Frontal cortex (tissue), 4 donors: ENCODE data around the gene ARSD. TPM values are rescaled to one million over a fixed set of nuclear protein-coding genes. Genes with fewer than 3 reads are reported as not detected.
"Not testable (repeated sequence)": the region's sequence is repeated elsewhere in the genome, so short reads cannot be mapped to it uniquely, and the experiment has no call there.

ENCODE experiments used
- DNase-seq, 2 donors: peaks; one replicate each; pipeline ENCODE4 v3.0.0; 2012; ENCODE audit warnings: low spot score in 2 of 2
- FAIRE-seq: peaks from 2 replicates; lab custom pipeline; 2012; peaks lifted over from hg19 to GRCh38; lab: Jason Lieb, UNC
- total RNA-seq: library from RNA; depleted of rRNA; stranded (reverse); fragments of >200 nt; gene quantifications from one replicate; pipeline ENCODE4 v1.2.3, GENCODE V29; 2014
- donor health status: control.
- donor health status: control.
- donor health status: control.

ARSD gene
- total RNA-seq, 1 donor from 2014 or later = 9.0 TPM

DNA sequence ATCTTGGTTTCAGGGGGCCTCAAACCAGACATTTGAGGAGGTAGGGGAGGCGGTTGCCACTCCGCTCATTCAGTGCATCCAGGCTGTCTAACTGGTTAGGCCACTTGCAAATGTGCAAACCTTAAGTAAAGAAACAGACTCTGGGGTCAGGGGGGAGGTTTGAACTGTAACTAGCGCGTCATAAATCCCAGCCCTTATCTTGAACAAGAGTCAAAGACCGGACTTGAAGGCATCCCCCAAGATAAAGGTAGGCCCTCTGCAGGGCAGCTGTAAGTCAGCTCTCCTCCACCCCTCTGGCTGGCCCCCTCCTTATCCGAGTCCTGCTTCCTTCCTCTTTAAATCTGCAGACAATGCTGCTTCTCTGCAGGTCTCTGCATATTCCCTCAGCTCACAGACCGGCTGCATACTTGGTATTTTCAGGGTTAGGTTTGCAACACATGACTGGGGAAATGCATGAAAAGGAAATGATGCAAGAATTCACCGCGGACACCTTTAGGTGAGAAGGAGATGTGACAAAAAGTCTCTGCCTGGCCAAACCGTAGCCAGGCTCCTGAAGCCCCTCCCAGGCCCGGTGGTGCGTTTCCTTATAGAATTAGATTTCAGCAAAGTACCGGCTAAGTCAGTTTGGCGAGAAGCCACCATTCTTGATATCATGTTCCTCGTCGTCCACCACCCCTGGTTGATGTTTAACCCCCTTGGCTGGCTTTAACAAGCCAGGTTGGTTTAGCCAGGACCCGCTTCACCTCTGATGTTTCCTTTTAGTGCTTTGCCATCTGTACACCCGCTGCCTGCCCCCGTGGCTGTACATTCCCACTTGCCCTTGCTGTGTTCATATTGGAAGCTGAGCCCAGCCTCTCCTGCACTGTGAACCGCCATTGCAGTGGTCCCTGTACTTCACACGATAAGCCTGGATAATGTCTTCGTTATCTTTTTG lies 31.2 kb downstream of the ARSD start:
- FAIRE-seq = not testable (repeated sequence)

DNA sequence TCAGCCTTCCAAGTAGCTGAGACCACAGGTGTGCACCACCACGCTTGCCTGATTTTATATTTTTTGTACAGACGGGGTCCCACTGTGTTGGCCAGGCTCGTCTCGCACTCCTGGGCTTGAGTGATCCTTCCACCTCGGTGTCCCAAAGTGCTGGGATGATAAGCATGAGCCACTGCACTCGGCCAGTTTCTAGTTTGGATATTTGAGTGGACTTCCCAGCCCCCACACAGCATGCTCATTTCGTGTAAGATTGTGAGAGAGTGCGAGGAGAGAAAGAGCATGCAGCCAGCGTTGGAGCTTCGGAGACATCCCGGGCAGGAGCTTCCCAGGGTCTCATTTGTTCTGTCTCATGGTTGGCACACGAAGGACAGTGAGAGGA lies 31.8 kb downstream of the ARSD start:
- FAIRE-seq (no peak), DNase-seq (no peak)

More for the DNA sequence above, 31.2 kb downstream of the ARSD start:
- not testable (repeated sequence) for DNase-seq

DNA sequence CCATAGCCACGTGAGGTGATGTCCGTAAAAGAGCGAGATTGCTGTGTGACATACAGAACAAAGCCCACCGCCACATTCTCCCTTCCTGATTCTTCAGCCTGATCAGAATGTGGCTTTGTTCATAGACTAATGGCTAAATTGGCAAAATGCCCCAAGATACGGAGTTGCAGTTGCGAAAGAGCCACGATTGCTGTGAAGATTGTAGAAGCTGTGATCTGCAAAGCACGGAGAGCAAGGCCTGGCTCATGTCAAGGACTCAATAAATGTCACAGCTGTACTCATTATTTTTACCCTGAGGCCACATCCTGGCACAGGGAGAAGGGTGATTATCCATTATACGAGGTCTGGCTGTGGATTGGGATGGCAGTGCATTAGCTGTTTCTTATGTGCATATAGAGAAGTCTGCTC lies 34.2 kb downstream of the ARSD start:
- FAIRE-seq = no peak
- no peak for DNase-seq

- FAIRE-seq = no peak
- no peak for DNase-seq
Observed at GRCh38 chrX:2892816-2893215, 36.3 kb downstream of the ARSD start.

- not testable (repeated sequence) for DNase-seq, FAIRE-seq
Observed at GRCh38 chrX:2890536-2891460, 38.3 kb downstream of the ARSD start.

DNA sequence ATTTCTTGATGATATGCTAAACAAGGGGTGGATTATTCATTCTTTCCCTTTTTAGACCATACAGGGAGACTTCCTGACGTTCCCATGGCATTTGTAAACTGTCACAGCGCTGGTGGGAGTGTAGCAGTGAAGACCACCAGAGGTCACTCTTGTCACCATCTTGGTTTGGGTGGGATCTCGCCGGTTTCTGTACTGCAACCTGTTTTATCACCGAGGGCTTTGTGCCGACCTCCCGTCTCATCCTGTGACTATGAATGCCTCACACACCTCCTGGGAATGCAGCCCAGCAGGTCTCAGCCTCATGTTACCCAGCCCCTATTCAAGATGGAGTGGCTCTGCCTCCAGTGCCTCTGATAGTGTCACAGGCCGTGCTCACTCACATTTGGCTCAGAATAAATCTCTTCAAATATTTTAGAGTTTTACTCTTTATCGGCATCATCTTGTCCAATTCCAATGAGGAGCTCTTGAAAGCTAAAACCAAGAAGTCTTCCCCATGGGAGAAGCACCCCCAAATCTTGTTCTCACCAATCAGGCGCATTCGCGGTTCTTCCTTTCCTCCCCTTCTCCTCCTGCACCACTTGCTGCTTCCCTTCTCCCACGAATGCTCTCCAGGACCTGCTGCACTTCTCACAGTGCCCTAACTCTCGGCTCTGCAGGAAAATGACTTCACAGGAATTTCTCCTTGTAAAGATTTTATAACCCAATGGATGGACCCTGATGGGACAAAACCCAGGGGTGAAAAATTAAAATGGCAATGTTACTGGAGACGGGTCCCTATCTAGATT lies 39.2 kb downstream of the ARSD start:
- not testable (repeated sequence) for DNase-seq, FAIRE-seq

- DNase-seq = no peak
- FAIRE-seq = no peak
Observed at GRCh38 chrX:2889045-2889605, 40.0 kb downstream of the ARSD start.

DNA sequence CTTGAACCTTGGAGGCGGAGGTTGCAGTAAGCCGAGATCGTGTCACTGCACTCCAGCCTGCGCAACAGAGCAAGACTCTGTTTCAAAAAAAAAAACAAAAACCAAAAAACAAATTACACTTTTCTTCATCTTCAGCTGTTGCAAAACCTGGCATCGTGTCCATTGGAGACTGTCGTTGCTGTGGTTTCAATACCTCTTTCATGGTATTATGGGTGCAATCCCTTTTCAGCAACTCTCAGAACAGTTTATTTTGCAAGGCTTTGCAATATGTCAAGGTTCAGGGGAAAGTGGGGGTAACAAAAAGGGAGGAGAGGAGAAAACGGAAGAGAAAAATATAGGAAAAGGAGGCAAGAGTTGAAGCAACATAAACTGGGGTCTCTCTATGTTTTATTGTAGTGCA lies 40.8 kb downstream of the ARSD start:
- no peak for FAIRE-seq
- no peak for DNase-seq

- FAIRE-seq (no peak), DNase-seq (no peak)
Observed at GRCh38 chrX:2883770-2884169, 45.4 kb downstream of the ARSD start.

- DNase-seq (no peak), FAIRE-seq (no peak)
Observed at GRCh38 chrX:2879670-2880069, 49.5 kb downstream of the ARSD start.

DNA sequence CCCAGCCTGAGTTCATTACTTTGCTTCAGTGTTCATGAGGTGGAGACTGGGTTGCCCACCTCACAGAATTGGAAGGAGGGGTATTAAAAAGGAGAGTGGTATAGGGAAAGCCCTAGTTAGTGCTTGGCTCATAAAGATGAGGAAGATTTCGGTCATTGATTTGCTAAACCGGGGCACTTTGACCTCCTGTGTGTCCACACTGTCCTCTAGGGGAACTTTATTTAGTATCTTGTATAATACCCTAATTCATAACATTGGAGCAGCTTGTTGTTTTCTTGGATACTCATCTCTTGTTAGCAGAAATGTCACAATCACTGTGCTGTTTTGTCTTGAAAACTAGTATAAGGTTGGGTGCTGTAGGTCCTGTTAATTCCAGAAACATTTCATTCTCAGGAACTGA lies 50.6 kb downstream of the ARSD start:
- DNase-seq = no peak
- FAIRE-seq = no peak

DNA sequence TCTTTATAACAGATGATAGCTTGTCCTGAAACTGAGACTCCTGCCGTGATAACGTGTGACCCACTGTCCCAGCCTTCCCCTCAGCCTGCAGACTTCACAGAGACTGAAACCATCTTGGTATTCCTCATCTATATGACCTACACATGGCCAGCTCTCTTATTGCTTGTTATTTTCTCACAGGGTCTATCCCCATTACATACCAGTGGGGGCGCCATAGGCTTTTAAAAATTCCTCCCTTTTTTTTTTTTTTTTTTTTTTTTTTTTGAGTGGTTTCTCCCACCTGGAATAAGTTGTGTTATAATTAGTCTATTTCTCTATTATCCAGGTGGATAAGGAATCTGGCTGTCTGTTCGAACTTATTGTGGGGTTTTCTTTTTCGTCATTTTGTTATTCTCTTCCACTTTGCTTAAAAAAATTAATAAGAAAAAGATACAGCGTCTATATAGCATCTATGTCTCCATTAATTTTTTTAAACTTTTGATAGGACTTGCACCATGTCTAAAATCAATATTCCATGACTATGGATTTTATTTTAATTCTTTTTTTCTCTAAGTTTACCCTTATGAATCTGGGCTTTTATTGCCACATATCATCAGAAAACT lies 53.2 kb downstream of the ARSD start:
- no peak for DNase-seq
- no peak for FAIRE-seq

GRCh38 chrX:2875136-2875481 lies 54.0 kb downstream of the ARSD start:
- DNase-seq = no peak
- FAIRE-seq = no peak

GRCh38 chrX:2874222-2875135 lies 54.7 kb downstream of the ARSD start:
- DNase-seq (no peak), FAIRE-seq (no peak)

- no peak for DNase-seq
- FAIRE-seq = no peak
Observed at GRCh38 chrX:2872671-2873277, 56.4 kb downstream of the ARSD start.

DNA sequence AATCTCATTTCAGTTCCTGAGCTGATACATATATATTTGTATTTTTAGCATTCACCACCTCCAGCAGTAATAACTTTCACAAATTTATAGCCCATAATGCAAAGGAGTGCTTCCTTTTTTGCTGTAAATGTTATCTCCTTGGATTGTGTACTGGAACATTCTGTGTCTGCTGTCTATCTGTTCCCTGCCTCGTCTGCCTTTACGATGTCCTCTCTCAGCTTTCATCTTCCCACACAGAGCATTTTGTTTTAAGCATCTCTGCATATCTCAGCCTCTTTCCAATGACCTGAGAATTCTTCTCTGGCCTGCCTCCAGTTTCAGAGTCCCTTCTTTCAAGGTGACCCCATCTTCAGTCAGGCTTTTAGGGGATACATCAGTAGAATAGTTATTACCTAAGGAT lies 57.3 kb downstream of the ARSD start:
- FAIRE-seq (no peak), DNase-seq (no peak)

DNA sequence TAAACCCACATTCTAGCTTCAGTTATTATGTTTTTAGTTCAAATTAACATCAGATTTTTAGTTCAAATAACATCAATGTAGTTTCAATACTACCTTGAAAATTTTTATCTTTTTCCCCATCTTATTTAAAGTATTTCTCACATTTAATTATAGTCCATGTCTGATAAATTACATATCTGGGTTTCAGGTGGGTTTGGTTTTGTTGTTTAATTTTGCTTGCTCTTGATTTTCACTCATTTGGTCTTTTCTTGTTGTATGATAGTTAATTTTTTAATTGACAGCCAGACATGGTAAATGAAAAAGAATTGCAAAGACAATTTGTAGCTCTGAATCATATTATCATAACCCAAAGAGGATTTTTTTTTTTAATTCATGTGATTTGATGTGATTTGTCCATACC lies 58.5 kb downstream of the ARSD start:
- FAIRE-seq (no peak), DNase-seq (no peak)

DNA sequence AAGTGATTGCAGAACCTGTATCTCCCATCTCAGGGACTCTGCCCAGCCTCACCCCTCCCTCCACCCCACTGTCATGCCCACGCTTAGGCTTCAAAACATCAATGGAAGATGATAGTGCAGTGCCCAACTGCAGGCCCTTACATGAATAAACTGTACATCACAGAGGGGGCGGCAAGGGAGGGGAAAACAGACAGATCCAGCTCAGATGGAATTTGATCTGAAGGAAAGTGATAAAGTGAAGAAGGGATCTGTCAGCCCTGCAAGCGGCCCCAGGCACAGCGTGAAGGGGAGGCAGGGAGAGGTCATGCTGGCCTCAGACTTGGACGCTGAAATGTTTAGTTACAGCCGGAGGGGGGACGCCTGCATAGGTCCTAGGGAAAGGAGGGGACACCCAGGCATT lies 61.9 kb downstream of the ARSD start:
- FAIRE-seq (no peak), DNase-seq (no peak)
